Mucosa of rectum (tissue), 2 donors: ENCODE results near the gene RSU1.

Source experiments
- H3K27ac ChIP-seq, 2 donors: one replicate each; pipeline ENCODE4 v1.7.0; 2013; ENCODE audit warnings: inconsistent platforms in 2 of 2, low read depth in 2 of 2, low read length in 2 of 2
- H3K27me3 ChIP-seq, 2 donors: one replicate each; pipeline ENCODE4 v1.7.0; 2013; ENCODE audit warnings: low read length in 2 of 2; ENCODE audit not compliant: control insufficient read depth in 2 of 2, insufficient read depth in 2 of 2
- H3K36me3 ChIP-seq, 2 donors: one replicate each; pipeline ENCODE4 v1.7.0; 2013; ENCODE audit warnings: low read length in 2 of 2; ENCODE audit not compliant: control insufficient read depth in 2 of 2, insufficient read depth in 2 of 2
- H3K4me1 ChIP-seq, 2 donors: one replicate each; pipeline ENCODE4 v1.7.0; 2013; ENCODE audit warnings: low read length in 2 of 2, mild to moderate bottlenecking in 1 of 2; ENCODE audit not compliant: control insufficient read depth in 2 of 2, insufficient read depth in 2 of 2
- H3K4me3 ChIP-seq, 2 donors: one replicate each; pipeline ENCODE4 v1.7.0; 2013; ENCODE audit warnings: low read length in 2 of 2
- H3K9ac ChIP-seq, 2 donors: one replicate each; pipeline ENCODE4 v1.7.0; 2013; ENCODE audit warnings: low read length in 2 of 2, low read depth in 1 of 2, mild to moderate bottlenecking in 1 of 2
- H3K9me3 ChIP-seq, 2 donors: one replicate each; pipeline ENCODE4 v1.7.0; 2013; ENCODE audit warnings: low read length in 2 of 2; ENCODE audit not compliant: control insufficient read depth in 2 of 2
- donor health status: healthy.
- donor health status: Normal muscosa, but diverticular disease.

The RSU1 gene

DNA sequence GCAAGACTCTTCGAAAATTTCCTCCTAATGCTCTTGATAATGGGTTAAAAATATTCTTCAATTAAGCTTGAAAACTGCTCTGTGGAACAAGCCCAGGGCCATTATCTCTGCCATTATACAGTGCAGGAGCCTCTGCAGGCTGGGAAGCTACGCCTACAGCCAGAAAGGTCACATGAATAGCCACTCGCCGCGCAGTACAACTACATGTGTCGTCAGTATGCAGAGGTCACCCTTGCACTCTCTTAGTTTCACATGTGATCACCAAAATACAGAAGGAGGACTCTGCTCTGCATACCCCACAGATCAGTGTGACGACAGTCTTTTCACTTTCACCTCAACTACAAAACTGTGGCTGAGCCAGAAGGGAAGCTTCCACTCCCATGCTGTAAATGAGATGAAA is 153.8 kb downstream of the RSU1 start:
- no peaks in the 10 kb centered on the region for H3K36me3 ChIP-seq
- H3K9me3 ChIP-seq = no peaks in the 10 kb centered on the region
- no peak overlapping the region for H3K4me3 ChIP-seq
- no peaks in the 10 kb centered on the region for H3K27me3 ChIP-seq
- H3K4me1 ChIP-seq = no peaks in the 10 kb centered on the region
- no peak overlapping the region for H3K27ac ChIP-seq
- H3K9ac ChIP-seq = no peak overlapping the region

DNA sequence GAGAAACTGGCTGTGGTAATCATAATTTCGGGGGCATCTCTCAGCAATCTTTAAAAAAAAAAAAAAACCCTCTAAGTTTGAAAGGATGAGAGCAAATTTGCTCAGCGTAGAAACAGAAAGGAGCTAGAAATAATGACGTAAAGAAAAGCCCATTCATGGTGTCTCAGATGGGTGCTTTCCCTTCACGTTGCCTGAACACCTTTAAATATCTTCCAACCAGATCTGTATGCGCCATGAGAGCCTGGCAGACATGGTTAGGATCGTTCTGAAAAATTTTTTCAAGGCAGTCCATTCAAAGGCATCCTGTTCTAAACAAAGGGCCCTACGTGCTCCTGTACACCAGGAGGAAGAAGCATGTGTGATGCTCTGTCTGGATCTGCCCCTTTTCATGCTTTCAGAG is 154.3 kb downstream of the RSU1 start:
- Histone ChIP-seq H3K4me1 (no peaks in the 10 kb centered on the region), H3K9ac (no peak overlapping the region), H3K36me3 (no peaks in the 10 kb centered on the region), H3K27ac (no peak overlapping the region), H3K4me3 (no peak overlapping the region), H3K27me3 (no peaks in the 10 kb centered on the region), H3K9me3 (no peaks in the 10 kb centered on the region)

DNA sequence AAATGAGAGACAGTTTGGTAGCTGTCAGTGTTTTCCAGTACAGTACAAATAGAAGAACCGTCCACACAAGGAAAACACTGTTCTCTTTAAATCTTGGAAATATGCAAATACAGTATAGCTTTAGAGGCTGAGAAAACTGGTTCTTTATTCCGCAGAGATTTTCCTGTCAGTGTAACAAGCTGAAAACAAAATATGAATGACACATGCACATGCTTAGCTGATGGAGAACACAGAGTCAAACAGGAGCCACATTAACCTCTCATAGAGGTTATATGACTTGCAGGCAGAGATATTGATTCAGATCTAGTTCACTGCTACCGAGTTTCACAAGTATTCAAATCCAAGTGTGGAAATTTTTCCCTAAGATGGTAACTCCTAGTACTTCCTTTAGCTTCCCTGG is 160.3 kb downstream of the RSU1 start:
- no peak overlapping the region for H3K9ac ChIP-seq
- no peaks in the 10 kb centered on the region for H3K36me3 ChIP-seq
- H3K27me3 ChIP-seq = no peaks in the 10 kb centered on the region
- no peaks in the 10 kb centered on the region for H3K9me3 ChIP-seq
- no peak overlapping the region for H3K27ac ChIP-seq
- H3K4me1 ChIP-seq = no peaks in the 10 kb centered on the region
- no peak overlapping the region for H3K4me3 ChIP-seq

DNA sequence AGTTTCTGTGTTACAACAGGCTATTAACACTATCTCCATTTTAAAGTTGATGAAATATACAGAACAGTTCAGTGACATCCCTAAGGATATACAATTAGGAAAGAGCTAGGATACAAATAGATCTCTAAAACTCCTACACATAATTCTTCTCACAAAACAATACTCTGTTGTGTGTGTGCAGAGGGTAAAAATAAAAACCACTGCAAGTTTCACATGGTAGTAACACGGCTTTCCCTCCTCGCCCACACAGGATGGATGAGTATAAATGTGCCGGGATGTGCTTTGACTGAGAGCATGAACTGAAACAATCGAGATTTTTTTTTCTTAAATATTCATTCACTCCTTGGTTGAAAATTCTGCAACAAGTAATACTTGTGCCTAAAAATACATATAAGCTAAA is 164.0 kb downstream of the RSU1 start:
- Histone ChIP-seq H3K4me1 (no peaks in the 10 kb centered on the region), H3K27ac (no peak overlapping the region), H3K36me3 (no peaks in the 10 kb centered on the region), H3K4me3 (no peak overlapping the region), H3K27me3 (no peaks in the 10 kb centered on the region), H3K9me3 (no peaks in the 10 kb centered on the region), H3K9ac (no peak overlapping the region)

DNA sequence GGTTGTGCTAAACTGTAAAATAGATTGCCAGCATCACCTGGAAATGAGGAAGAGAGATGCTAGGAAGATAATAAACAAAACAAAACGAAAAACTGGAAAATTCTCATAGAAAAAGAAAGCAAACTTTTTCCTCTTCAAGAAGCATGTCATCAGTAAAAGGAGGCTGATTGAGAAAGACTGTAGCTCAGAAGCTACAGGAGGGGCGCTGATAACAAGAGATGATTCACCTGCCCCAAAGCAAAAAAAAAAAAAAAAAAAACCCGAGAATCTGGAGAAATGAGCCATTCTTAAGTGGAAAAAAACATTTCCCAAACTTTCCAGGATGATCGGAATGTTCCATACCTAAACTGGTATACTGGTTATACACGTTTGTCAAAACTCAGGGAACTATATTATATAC is 165.1 kb downstream of the RSU1 start:
- Histone ChIP-seq H3K4me1 (no peaks in the 10 kb centered on the region), H3K27ac (no peak overlapping the region), H3K4me3 (no peak overlapping the region), H3K9ac (no peak overlapping the region), H3K9me3 (no peaks in the 10 kb centered on the region), H3K36me3 (no peaks in the 10 kb centered on the region), H3K27me3 (no peaks in the 10 kb centered on the region)

DNA sequence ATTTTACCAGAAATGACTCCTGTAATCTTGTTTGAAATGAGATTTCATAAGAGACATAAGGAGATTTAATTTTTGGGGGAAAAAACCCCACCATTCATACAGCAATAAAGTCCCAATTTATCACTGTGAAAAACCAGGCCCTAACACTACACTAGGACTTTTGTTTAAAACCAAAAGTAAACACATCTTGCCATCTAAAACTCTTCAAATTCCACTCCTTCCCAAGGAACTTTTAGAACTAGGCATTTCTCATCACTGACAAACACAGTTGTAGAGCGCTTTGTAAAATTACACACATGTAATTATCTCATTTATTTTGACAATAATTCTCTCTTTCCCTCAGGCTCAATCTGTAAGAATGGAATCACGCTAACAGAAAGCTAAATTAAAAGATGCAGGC is 167.5 kb downstream of the RSU1 start:
- Histone ChIP-seq H3K27ac (no peak overlapping the region), H3K27me3 (no peaks in the 10 kb centered on the region), H3K4me3 (no peak overlapping the region), H3K9ac (no peak overlapping the region), H3K9me3 (no peaks in the 10 kb centered on the region), H3K36me3 (no peaks in the 10 kb centered on the region), H3K4me1 (no peaks in the 10 kb centered on the region)

DNA sequence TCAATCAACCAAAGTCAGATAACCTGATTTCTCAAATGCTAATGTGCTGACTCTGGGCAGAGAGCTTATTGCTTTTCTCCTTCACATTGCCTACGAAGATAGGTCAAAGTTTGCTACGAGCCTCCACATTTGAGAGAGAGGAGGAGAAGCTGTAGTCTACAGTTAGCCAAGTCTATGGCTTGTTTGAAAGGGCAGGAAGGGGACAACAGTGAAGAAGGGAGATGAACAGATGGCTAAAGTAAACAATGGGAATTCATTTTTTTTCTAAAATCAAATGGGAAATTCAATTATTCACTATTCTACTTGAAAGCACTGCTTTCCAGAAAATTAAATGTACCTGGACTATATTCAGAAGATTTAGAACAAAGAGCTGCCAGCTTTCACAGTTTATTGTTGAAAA is 168.9 kb downstream of the RSU1 start:
- Histone ChIP-seq H3K27ac (no peak overlapping the region), H3K27me3 (no peaks in the 10 kb centered on the region), H3K9ac (no peak overlapping the region), H3K4me1 (no peaks in the 10 kb centered on the region), H3K36me3 (no peaks in the 10 kb centered on the region), H3K9me3 (no peaks in the 10 kb centered on the region), H3K4me3 (no peak overlapping the region)

DNA sequence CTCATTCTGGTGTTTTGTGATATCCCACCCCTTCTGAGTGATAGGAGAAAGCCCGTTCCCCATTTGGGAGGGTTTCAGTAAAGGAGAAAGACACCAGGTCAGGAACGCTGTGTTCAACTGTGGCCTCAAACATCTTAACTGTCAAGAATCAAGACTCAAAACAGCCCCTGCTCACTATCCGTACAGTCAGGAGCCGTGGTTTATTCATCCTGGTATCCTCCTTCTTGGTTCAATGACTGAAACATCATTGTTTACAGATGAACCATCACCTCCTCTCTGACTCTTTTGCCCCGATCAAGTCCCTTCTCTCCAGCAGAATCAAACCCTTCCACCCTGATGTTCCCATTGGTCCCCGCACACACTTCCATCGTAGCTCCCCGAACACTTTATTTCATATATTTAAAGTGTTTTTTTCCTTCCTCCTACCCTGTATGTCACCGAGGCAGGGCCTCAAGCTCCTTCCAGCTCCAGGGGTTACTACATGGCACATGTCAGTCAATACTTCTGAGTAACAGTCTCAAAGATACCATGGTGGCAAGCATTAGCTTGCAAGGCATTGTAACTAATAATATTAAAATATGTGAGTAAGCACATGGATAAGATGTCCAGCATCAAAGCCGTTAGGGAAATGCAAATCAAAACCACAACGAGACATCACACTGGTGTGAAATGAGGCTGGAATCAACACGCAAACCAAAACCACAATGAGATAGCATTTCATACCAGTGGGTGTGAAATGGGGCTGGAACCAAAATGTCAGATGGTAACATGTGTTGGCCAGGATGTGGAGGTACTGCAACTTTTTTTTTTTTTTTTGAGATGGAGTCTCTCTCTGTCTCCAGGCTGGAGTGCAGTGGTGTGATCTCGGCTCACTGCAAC is 170.8 kb downstream of the RSU1 start:
- no peaks in the 10 kb centered on the region for H3K27me3 ChIP-seq
- H3K36me3 ChIP-seq = no peaks in the 10 kb centered on the region
- no peak overlapping the region for H3K4me3 ChIP-seq
- H3K9me3 ChIP-seq = no peaks in the 10 kb centered on the region
- no peak overlapping the region for H3K27ac ChIP-seq
- no peaks in the 10 kb centered on the region for H3K4me1 ChIP-seq
- no peak overlapping the region for H3K9ac ChIP-seq

DNA sequence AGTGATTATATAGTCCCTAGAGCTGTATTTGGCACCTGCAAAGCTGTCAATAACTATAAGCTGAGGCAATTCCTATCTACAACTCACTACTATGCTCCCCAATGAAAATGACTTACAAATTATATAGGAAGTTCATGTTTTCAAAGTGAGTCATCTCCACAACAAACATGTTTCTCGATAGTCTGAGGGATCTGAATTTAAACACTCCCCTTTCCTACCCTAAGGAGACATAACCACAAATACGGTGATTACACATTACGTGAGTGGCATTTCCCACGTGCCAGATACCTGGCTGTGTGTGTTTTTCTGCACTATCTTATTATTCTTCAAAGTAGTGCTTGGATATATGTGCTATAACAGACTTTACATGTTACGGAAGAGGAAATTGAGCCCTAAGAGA is 173.1 kb downstream of the RSU1 start:
- Histone ChIP-seq H3K27me3 (no peaks in the 10 kb centered on the region), H3K9ac (no peak overlapping the region), H3K36me3 (no peaks in the 10 kb centered on the region), H3K9me3 (no peaks in the 10 kb centered on the region), H3K4me1 (no peaks in the 10 kb centered on the region), H3K27ac (no peak overlapping the region), H3K4me3 (no peak overlapping the region)

DNA sequence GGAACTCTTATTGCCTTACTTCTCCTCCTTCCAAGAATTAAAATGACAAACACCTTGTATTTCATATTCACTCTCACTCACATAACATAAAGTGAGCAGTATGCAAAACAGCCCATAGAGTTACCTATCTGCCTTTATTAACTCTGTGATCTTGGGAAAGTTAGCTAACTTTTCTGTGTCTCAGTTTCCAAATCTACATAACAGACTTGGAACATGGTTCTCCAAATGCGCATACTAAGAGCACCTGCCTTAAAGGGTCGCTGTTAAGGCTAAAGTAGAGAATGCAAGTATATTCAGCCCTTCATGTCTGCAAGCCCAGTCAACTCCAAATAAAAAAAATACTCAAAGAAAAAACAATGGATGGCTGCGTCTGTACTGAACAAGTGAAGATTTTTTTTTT is 173.7 kb downstream of the RSU1 start:
- no peaks in the 10 kb centered on the region for H3K27me3 ChIP-seq
- no peak overlapping the region for H3K4me3 ChIP-seq
- no peak overlapping the region for H3K27ac ChIP-seq
- no peaks in the 10 kb centered on the region for H3K9me3 ChIP-seq
- H3K36me3 ChIP-seq = no peaks in the 10 kb centered on the region
- no peak overlapping the region for H3K9ac ChIP-seq
- no peaks in the 10 kb centered on the region for H3K4me1 ChIP-seq
